K562 (cell line): ENCODE data around the gene SSH3. TPM values are rescaled to one million over a fixed set of nuclear protein-coding genes. Genes with fewer than 3 reads are reported as not detected.
A peak's percentile ranks its signal among the peaks of the same experiment; 100 is the strongest.

Experiments
- ETV6 ChIP-seq, 3 experiments: fragments of 150-350 bp in 1 of 3; sonication (generic) in 1 of 3; formaldehyde crosslinking in 1 of 3; IDR thresholded peaks; 2 replicates each; pipeline versions ENCODE4 v1.6.1 to v1.8.0; 2014 to 2022; ENCODE audit warnings: borderline replicate concordance in 2 of 3, low read depth in 2 of 3, antibody characterized with exemption in 1 of 3, low read length in 1 of 3, mild to moderate bottlenecking in 1 of 3, missing genetic modification reagents in 1 of 3
- FOXJ2 ChIP-seq: fragments of 200-800 bp; sonication (Bioruptor generic); IDR thresholded peaks from 2 replicates; pipeline ENCODE4 v1.6.1; 2016; ENCODE audit warnings: missing genetic modification characterization, missing compliant biosample characterization
- KLF6 ChIP-seq: fragments of 250-450 bp; sonication (Bioruptor Pico); IDR thresholded peaks from 2 replicates; pipeline ENCODE4 v1.4.0; 2020; ENCODE audit warnings: mild to moderate bottlenecking, moderate library complexity, borderline replicate concordance
- MCM2 ChIP-seq: fragments of 450-650 bp; IDR thresholded peaks from 2 replicates; pipeline ENCODE4 v1.6.1; 2017; ENCODE audit warnings: low read depth, mild to moderate bottlenecking
- NFIX ChIP-seq: fragments of 250-450 bp; sonication (Bioruptor Pico); IDR thresholded peaks from 2 replicates; pipeline ENCODE4 v1.4.0; 2020; ENCODE audit warnings: low read depth, mild to moderate bottlenecking, moderate library complexity
- PCBP1 ChIP-seq: fragments of 200-400 bp; formaldehyde crosslinking; IDR thresholded peaks from 2 replicates; pipeline ENCODE4 v1.6.1; 2018; ENCODE audit warnings: mild to moderate bottlenecking, low read depth, low read length; ENCODE audit not compliant: poor library complexity, severe bottlenecking
- RNF2 ChIP-seq: sonication (generic); IDR thresholded peaks from 2 replicates; pipeline ENCODE4 v1.6.1; 2016
- SIRT6 ChIP-seq: IDR thresholded peaks from one replicate; pipeline ENCODE4 v1.6.1; 2012; ENCODE audit warnings: low read depth, mild to moderate bottlenecking, control low read depth, inconsistent platforms, low read length, moderate library complexity
- SOX6 ChIP-seq: fragments of 450-650 bp; IDR thresholded peaks from 2 replicates; pipeline ENCODE4 v1.6.1; 2014; ENCODE audit warnings: mild to moderate bottlenecking
- TCF3 ChIP-seq: sonication (generic); formaldehyde crosslinking; IDR thresholded peaks from 2 replicates; pipeline ENCODE4 v1.4.0; 2020; ENCODE audit warnings: mild to moderate bottlenecking, missing genetic modification reagents
- ZBTB1 ChIP-seq: sonication (generic); formaldehyde crosslinking; IDR thresholded peaks from 2 replicates; pipeline ENCODE4 v1.8.1; 2023; ENCODE audit warnings: missing genetic modification reagents, low read depth, mild to moderate bottlenecking, borderline replicate concordance
- polyA plus RNA-seq, 8 experiments: library from polyadenylated mRNA; depleted of rRNA in 4 of 8; stranded (reverse) in 5 of 8; unstranded in 3 of 8; fragments of >200 nt; fragmentation: Nextera tagmentation in 2 of 8; fragmentation: Illumina TruSeq in 1 of 8; extraction: Ambion mirVana in 2 of 8; extraction: Trizol in 1 of 8; gene quantifications; 2 replicates each; pipeline versions ENCODE4 v1.2.1 to v1.2.3, GENCODE V29; 2011 to 2014; ENCODE audit warnings: inconsistent platforms in 1 of 8, missing spikeins in 1 of 8
- total RNA-seq, 7 experiments: library from RNA; depleted of rRNA in 6 of 7; stranded (reverse); fragments of >200 nt in 6 of 7; fragmentation: Illumina TruSeq in 2 of 7; extraction: Trizol in 2 of 7; gene quantifications; 2 replicates each; pipeline versions ENCODE4 v1.2.1 to v1.2.3, GENCODE V29; 2011 to 2021; ENCODE audit warnings: low replicate concordance in 1 of 7
- TF ChIP-seq, protein P1 (sequence below), 2 experiments: fragments of 450-650 bp in 1 of 2; sonication (generic) in 1 of 2; formaldehyde crosslinking in 1 of 2; IDR thresholded peaks; 2 replicates each; pipeline versions ENCODE4 v1.7.1 to v1.9.0; 2016 to 2022; ENCODE audit warnings: inconsistent platforms in 1 of 2, mild to moderate bottlenecking in 1 of 2, missing genetic modification reagents in 1 of 2
- TF ChIP-seq, protein P2 (sequence below): fragments of 450-650 bp; formaldehyde crosslinking; IDR thresholded peaks from 2 replicates; pipeline ENCODE4 v1.4.0; 2022; ENCODE audit warnings: missing genetic modification characterization
- TF ChIP-seq, protein P3 (sequence below): fragments of 250-450 bp; sonication (Bioruptor Pico); IDR thresholded peaks from 2 replicates; pipeline ENCODE4 v1.9.0; 2021; ENCODE audit warnings: mild to moderate bottlenecking, inconsistent platforms

Gene SSH3
- total and polyA plus RNA-seq, 9 of the 15 experiments (the other 6 are each of a cell fraction or from before 2014, with no cell fraction given): 0.07 to 1.0 (median 0.24) TPM; not detected in 3

DNA sequence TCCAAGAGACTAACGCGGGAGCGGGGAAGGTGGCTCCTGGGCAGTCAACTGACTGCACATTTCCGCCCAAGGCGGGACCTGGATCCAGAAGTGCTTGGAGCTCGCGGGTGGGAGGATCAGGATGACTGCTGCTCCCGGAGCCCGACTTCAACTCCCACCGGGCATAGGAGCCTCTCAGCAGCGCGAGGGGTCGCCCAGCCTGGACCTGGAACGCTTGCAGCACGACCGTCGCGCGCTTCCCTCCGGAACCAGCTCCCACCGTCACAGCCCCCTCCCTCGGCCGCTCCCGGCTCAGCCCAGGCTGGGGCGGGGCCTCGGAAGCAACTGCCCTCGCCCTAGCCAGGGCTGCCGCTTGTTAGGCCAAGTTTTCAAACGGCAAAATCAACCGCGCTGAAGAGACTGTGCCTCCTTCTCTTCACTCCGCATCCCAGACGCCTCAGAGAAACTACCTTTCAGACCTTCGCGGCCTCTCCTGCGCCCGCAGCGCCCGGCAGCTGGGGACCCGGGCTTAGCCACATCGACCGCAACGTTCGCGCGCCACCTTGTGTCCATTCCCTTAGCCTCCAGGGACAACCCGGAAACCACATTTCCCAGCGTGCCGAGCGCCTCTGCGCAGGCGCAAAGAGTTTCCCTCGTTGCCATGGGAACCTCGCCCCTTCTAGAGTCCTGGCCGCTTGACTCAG lies 14.0 kb downstream of the SSH3 start (continued):
- TF ChIP-seq, protein P1, sequence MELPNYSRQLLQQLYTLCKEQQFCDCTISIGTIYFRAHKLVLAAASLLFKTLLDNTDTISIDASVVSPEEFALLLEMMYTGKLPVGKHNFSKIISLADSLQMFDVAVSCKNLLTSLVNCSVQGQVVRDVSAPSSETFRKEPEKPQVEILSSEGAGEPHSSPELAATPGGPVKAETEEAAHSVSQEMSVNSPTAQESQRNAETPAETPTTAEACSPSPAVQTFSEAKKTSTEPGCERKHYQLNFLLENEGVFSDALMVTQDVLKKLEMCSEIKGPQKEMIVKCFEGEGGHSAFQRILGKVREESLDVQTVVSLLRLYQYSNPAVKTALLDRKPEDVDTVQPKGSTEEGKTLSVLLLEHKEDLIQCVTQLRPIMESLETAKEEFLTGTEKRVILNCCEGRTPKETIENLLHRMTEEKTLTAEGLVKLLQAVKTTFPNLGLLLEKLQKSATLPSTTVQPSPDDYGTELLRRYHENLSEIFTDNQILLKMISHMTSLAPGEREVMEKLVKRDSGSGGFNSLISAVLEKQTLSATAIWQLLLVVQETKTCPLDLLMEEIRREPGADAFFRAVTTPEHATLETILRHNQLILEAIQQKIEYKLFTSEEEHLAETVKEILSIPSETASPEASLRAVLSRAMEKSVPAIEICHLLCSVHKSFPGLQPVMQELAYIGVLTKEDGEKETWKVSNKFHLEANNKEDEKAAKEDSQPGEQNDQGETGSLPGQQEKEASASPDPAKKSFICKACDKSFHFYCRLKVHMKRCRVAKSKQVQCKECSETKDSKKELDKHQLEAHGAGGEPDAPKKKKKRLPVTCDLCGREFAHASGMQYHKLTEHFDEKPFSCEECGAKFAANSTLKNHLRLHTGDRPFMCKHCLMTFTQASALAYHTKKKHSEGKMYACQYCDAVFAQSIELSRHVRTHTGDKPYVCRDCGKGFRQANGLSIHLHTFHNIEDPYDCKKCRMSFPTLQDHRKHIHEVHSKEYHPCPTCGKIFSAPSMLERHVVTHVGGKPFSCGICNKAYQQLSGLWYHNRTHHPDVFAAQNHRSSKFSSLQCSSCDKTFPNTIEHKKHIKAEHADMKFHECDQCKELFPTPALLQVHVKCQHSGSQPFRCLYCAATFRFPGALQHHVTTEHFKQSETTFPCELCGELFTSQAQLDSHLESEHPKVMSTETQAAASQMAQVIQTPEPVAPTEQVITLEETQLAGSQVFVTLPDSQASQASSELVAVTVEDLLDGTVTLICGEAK (IDR thresholded peaks at IDR 0.05): peak; percentile 74
- TF ChIP-seq, protein P1 (CRISPR knock-in tag; IDR thresholded peaks at IDR 0.05): no peak
- no peak for TF ChIP-seq MCM2
- TF ChIP-seq, protein P2, sequence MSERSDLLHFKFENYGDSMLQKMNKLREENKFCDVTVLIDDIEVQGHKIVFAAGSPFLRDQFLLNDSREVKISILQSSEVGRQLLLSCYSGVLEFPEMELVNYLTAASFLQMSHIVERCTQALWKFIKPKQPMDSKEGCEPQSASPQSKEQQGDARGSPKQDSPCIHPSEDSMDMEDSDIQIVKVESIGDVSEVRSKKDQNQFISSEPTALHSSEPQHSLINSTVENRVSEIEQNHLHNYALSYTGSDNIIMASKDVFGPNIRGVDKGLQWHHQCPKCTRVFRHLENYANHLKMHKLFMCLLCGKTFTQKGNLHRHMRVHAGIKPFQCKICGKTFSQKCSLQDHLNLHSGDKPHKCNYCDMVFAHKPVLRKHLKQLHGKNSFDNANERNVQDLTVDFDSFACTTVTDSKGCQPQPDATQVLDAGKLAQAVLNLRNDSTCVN (CRISPR knock-in tag): no peak
- peak; percentile 97 for TF ChIP-seq ZBTB1 (CRISPR knock-in tag)
- TF ChIP-seq SOX6: peak; percentile 63; the same call in 1 of the 2 replicates
- peak; percentile 36; the same call in 1 of the 2 replicates for TF ChIP-seq TCF3 (CRISPR knock-in tag)
- TF ChIP-seq FOXJ2 (tag): peak; percentile 77
- peak; percentile 59; the same call in 1 of the 2 replicates for TF ChIP-seq RNF2
- peak; percentile 45 for TF ChIP-seq PCBP1
- TF ChIP-seq NFIX: no peak
- TF ChIP-seq KLF6: peak; percentile 68; the same call in 1 of the 2 replicates
- TF ChIP-seq, protein P3, sequence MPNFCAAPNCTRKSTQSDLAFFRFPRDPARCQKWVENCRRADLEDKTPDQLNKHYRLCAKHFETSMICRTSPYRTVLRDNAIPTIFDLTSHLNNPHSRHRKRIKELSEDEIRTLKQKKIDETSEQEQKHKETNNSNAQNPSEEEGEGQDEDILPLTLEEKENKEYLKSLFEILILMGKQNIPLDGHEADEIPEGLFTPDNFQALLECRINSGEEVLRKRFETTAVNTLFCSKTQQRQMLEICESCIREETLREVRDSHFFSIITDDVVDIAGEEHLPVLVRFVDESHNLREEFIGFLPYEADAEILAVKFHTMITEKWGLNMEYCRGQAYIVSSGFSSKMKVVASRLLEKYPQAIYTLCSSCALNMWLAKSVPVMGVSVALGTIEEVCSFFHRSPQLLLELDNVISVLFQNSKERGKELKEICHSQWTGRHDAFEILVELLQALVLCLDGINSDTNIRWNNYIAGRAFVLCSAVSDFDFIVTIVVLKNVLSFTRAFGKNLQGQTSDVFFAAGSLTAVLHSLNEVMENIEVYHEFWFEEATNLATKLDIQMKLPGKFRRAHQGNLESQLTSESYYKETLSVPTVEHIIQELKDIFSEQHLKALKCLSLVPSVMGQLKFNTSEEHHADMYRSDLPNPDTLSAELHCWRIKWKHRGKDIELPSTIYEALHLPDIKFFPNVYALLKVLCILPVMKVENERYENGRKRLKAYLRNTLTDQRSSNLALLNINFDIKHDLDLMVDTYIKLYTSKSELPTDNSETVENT (CRISPR knock-in tag): peak; percentile 30; the same call in 1 of the 2 replicates
- TF ChIP-seq SIRT6: no peak
- TF ChIP-seq ETV6 (IDR thresholded peaks at IDR 0.05; ENCODE audit: borderline replicate concordance in 1 of 2, low read depth in 2 of 2, low read length in 1 of 2): no peak
- no peak for TF ChIP-seq ETV6 (CRISPR knock-in tag; IDR thresholded peaks at IDR 0.05; ENCODE audit: borderline replicate concordance)
